ENCODE measurements around the gene KIAA0825. TPM values are rescaled to one million over a fixed set of nuclear protein-coding genes. Genes with fewer than 3 reads are reported as not detected.

KIAA0825 gene
- polyA plus RNA-seq, 1 donor, result 5.2 TPM

GRCh38 chr5:94442076-94442475 lies 176.3 kb downstream of the KIAA0825 start:
- DNase-seq, result no peak

GRCh38 chr5:94440015-94440414 lies 178.4 kb downstream of the KIAA0825 start:
- peak; percentile 3 for DNase-seq

- no peak for DNase-seq
Measured at GRCh38 chr5:94433397-94434163, 184.8 kb downstream of the KIAA0825 start.

- DNase-seq, result no peak
Measured at GRCh38 chr5:94432499-94432898, 185.9 kb downstream of the KIAA0825 start.

GRCh38 chr5:94431696-94432095 lies 186.7 kb downstream of the KIAA0825 start:
- no peak for DNase-seq

GRCh38 chr5:94429566-94429965 lies 188.8 kb downstream of the KIAA0825 start:
- DNase-seq, result no peak

- no peak for DNase-seq
Measured at GRCh38 chr5:94425396-94425795, 193.0 kb downstream of the KIAA0825 start.

GRCh38 chr5:94423411-94423810 lies 195.0 kb downstream of the KIAA0825 start:
- no peak for DNase-seq

- no peak for DNase-seq
Measured at GRCh38 chr5:94422812-94423211, 195.6 kb downstream of the KIAA0825 start.

GRCh38 chr5:94420885-94421284 lies 197.5 kb downstream of the KIAA0825 start:
- DNase-seq, result no peak

GRCh38 chr5:94415798-94416197 lies 202.6 kb downstream of the KIAA0825 start:
- DNase-seq, result no peak

- DNase-seq, result no peak
Measured at GRCh38 chr5:94409440-94409839, 209.0 kb downstream of the KIAA0825 start.

GRCh38 chr5:94407023-94407422 lies 211.4 kb downstream of the KIAA0825 start:
- DNase-seq, result no peak

- no peak for DNase-seq
Measured at GRCh38 chr5:94403483-94403882, 214.9 kb downstream of the KIAA0825 start.

- DNase-seq, result no peak
Measured at GRCh38 chr5:94402096-94402495, 216.3 kb downstream of the KIAA0825 start.

GRCh38 chr5:94397508-94397907 lies 220.9 kb downstream of the KIAA0825 start:
- no peak for DNase-seq

GRCh38 chr5:94396687-94397086 lies 221.7 kb downstream of the KIAA0825 start:
- no peak for DNase-seq

- no peak for DNase-seq
Measured at GRCh38 chr5:94395468-94395867, 222.9 kb downstream of the KIAA0825 start.

GRCh38 chr5:94391996-94392395 lies 226.4 kb downstream of the KIAA0825 start:
- DNase-seq, result no peak

GRCh38 chr5:94389515-94389899 lies 228.9 kb downstream of the KIAA0825 start:
- no peak for DNase-seq

- no peak for DNase-seq
Measured at GRCh38 chr5:94388773-94389514, 229.5 kb downstream of the KIAA0825 start.

- DNase-seq, result no peak
Measured at GRCh38 chr5:94385767-94386166, 232.6 kb downstream of the KIAA0825 start.

GRCh38 chr5:94378062-94378461 lies 240.3 kb downstream of the KIAA0825 start:
- no peak for DNase-seq

Data from left kidney (tissue), 2 donors.